Stimulated activated CD8-positive, alpha-beta memory T cell treated with anti-CD3 and anti-CD28 coated beads, Interleukin-7, amount 100 ng/mL, for 48 hours (primary cell): ENCODE results near the gene FRMD1.

ENCODE experiments used
- DNase-seq, 2 donors: peaks; one replicate each; pipeline ENCODE4 v3.0.0-alpha.2; 2020; ENCODE audit warnings: low read depth in 1 of 2; ENCODE audit errors: extremely low read depth in 1 of 2

FRMD1 gene

GRCh38 chr6:168030218-168030746, 48.7 kb downstream of the FRMD1 start:
- DNase-seq: no peak

- no peak for DNase-seq
Observed at GRCh38 chr6:168029459-168030217, 49.4 kb downstream of the FRMD1 start.

- DNase-seq: no peak
Observed at GRCh38 chr6:168028181-168028580, 50.8 kb downstream of the FRMD1 start.

- no peak for DNase-seq
Observed at GRCh38 chr6:168027521-168027920, 51.5 kb downstream of the FRMD1 start.

GRCh38 chr6:168026925-168027324, 52.1 kb downstream of the FRMD1 start:
- DNase-seq: no peak

GRCh38 chr6:168025831-168026710, 52.9 kb downstream of the FRMD1 start:
- DNase-seq: no peak

GRCh38 chr6:168024951-168025510, 54.0 kb downstream of the FRMD1 start:
- DNase-seq: no peak

GRCh38 chr6:168022488-168023321, 56.3 kb downstream of the FRMD1 start:
- DNase-seq: no peak

GRCh38 chr6:168021581-168021980, 57.4 kb downstream of the FRMD1 start:
- no peak for DNase-seq

GRCh38 chr6:168020242-168020641, 58.8 kb downstream of the FRMD1 start:
- no peak for DNase-seq

- no peak for DNase-seq
Observed at GRCh38 chr6:168018664-168019063, 60.3 kb downstream of the FRMD1 start.

- no peak for DNase-seq
Observed at GRCh38 chr6:168017629-168018028, 61.4 kb downstream of the FRMD1 start.

GRCh38 chr6:168016721-168017525, 62.1 kb downstream of the FRMD1 start:
- no peak for DNase-seq

GRCh38 chr6:168016176-168016620, 62.8 kb downstream of the FRMD1 start:
- DNase-seq: no peak

GRCh38 chr6:168015482-168016175, 63.4 kb downstream of the FRMD1 start:
- DNase-seq: no peak

GRCh38 chr6:168015009-168015408, 64.0 kb downstream of the FRMD1 start:
- DNase-seq: no peak

- no peak for DNase-seq
Observed at GRCh38 chr6:168014428-168014827, 64.6 kb downstream of the FRMD1 start.

GRCh38 chr6:168013250-168013915, 65.6 kb downstream of the FRMD1 start:
- DNase-seq: no peak
